GM18508 (cell line): ENCODE results near the gene PDE8A.
"Not testable (repeated sequence)": the region's sequence is repeated elsewhere in the genome, so short reads cannot be mapped to it uniquely, and the experiment has no call there.

Experiments
- ATAC-seq: cut with Tn5 transposase; IDR thresholded peaks from one replicate; pipeline ENCODE4 v1.9.1; 2021; ENCODE audit warnings: moderate number of reproducible peaks; ENCODE audit not compliant: insufficient read depth, unreplicated experiment

The PDE8A gene

DNA sequence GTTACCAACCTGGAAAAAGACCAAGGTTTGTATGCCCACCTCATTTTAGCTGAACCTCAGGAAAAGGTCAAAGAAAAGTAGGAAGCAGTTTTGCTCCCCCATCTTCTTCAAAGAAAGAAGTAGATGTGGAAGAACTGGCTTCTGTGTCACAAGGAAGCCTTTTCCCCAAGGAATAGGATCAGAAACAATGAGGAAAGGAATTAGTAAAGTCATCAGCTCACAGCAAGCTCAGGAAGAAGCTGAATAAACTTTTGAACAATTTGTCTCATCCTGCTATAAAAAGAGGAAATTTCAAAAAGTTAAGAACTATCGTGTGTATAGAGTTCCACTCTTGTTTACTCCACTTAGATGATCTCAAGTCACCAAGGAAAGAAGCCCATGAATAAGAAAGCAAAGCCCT is 174.2 kb downstream of the PDE8A start:
- ATAC-seq: no peak

DNA sequence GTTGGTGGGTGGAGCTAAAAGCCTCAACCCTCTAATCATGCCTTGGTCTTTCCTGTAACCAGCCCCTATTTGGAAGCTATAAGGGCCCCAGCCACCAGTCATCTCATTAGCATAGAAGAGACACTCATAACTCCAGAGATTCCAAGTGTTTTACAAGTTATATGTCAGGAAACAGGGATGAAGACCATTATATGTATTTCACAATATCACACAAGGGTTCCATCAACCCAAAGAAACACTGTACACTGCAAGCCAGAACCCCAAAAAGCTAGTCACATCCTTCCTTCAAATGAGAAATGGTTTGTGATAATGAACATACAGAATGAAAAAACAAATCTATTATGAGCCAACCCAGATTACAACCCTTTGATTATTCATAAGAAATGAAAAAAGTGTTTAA is 175.7 kb downstream of the PDE8A start:
- no peak for ATAC-seq

DNA sequence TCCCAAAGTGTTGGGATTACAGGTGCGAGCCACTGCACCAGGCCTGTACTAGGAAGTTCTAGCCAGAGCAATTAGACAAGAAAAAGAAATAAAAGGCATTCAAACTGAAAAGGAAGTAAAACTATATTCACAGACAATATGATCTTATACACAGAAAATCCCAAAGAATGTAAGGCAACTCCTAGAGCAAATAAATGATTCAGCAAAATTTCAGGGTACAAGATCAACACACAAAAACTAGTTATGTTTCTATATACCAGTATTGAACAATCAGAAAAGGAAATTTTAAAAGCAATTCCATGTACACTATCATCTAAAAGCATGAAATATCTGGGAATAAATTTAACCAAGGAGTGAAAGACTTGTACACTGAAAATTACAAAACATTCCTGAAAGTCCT is 180.6 kb downstream of the PDE8A start:
- ATAC-seq: no peak

DNA sequence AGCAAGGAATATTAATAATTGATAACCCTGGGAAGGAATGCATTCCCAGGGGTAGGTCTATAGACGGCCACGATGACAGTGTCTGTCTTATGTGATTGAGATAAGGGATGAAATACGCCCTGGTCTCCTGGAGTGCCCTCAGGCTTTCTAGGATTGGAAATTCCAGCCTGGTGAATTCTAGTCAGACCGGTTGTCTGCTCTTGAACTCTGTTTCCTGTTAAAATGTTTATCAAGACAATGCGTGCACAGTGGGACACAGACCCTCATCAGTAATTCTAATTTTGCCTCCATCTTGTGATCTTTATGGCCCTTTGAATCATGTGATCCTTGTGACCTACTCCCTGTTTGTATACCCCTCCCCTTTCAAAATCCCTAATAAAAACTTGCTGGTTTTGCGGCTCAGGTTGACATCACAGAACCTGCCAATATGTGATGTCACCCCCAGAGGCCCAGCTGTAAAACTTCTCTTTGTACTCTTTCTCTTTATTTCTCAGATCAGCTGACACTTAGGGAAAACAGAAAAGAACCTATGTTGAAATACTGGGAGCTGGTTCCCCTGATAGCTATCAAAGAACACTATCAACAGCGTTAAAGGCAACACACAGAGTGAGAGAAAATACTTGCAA is 183.3 kb downstream of the PDE8A start:
- ATAC-seq: no peak

DNA sequence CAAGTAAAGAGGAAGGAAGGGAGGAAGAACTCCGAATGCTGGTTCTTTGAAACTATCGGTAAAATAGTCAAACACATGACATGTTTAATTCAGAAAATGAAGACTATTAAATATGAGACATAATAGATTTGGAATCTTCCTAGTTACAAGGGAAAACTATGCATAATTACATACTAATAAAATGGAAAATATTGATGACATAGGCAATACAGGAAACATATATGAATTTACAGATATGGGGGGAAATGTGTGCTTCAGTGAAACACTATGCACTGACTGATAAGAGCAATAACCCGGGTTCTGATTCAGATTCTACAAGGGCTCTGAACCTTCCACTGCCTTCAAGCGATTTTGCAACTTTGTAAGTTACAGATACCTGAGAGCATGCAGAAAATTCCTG is 185.9 kb downstream of the PDE8A start:
- ATAC-seq: no peak

DNA sequence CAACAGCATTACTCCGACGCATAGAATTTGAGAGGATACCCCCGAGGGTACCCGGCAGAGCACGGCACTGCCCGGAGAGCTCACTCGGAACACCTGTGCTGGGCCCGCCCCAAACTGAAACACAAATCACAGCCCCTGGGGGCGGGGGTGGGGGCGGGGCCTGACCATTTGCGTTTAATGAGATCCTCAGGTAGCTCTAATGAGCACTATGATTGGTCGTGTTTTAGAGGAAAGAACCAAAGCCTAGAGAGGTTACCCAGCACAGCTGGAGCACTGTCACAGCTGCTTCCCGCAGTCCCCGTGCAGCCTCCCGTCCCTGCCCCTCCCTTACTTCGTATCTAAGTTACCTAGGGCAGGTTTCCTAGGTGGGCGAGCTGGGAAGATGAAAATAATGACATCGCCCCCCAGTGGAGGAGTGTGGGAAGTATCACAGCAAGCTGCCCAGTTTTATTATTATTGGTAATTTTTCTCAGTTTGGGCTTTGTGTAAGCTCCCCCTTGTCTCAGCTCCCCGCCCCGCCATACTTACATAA is 187.1 kb downstream of the PDE8A start:
- no peak for ATAC-seq

DNA sequence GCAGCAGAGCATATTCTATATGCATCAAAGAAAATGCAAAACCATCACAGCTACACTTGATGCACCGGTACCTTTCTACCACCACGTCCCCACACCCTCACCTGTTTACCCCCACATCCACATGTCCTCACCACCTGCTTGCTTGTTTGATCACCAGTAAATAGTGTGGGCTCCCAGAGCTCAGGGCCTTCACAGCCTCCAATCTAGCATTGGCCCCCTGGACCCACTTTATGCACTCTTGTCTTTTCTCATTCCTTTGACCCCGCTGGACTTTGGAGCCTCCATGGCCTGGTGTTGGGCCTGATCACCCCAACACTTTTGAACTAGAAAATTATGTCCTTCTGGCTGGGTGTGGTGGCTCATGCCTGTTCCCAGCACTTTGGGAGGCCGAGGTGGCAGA is 190.1 kb downstream of the PDE8A start:
- no peak for ATAC-seq

DNA sequence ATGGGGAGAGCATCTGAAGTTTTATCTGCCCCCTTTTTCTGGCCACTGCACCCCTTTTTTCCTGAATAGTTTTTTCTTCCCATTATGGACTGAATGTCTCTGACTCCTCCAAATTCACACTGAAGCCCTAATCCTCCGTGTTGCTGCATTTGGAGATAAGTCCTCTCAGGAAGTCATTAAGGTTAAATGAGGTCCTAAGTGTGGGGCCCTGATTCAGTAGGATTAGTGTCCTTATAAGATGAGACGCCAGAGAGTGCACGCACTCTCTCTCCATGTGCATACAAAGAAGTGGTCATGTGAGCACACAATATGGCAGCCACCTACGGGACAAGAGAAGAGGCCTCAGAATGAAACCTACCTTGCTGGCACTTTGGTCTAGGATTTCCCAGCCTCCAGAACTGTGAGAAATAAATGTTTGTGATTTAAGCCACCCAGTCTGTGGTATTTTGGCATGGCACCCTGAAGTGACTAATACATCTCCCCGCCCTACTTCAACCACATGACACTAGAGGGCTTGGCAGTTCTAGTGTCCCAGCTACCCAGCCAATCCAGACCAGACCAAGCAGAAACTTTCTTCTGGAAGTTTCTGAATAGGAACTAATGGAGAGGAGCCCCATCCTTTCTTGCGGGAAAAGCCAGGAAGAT is 191.3 kb downstream of the PDE8A start:
- ATAC-seq: no peak

DNA sequence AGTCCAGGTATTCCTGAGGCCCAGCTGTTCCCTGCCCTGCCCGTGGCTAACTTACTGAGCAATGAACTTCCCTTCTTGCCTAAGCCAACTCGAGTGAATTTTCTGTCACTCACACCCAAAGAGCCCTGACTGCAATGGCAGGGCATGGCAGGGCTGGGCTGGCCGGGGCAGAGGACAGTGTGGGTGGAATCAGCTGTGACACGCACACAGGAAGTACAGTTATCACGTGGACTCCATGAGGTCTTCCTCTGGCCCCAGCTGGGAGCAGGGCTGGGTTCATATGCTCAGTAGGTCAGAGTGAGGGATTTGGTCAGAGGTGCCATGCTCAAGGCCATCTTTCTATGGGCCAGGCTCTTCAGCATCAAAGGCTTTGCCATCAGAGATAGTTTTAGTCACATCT is 192.0 kb downstream of the PDE8A start:
- not testable (repeated sequence) for ATAC-seq

DNA sequence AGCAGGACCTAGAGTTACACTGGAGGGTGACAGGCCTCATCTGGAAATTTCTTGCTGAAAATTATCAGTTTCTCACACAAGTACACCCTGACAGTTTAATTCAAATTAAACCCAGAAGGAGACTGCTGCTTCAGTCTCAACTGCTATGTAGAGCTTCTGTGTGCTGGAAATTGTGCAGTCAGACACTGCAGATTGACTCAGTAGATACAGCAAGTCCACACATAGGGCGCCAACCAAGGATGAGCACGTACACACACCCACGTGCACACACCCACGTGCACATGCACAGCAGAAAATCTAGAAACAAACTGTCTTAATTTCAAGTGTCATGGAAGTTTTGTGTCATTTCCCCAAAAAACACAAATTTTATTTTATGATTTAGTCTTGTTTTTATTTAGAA is 192.9 kb downstream of the PDE8A start:
- ATAC-seq: no peak

DNA sequence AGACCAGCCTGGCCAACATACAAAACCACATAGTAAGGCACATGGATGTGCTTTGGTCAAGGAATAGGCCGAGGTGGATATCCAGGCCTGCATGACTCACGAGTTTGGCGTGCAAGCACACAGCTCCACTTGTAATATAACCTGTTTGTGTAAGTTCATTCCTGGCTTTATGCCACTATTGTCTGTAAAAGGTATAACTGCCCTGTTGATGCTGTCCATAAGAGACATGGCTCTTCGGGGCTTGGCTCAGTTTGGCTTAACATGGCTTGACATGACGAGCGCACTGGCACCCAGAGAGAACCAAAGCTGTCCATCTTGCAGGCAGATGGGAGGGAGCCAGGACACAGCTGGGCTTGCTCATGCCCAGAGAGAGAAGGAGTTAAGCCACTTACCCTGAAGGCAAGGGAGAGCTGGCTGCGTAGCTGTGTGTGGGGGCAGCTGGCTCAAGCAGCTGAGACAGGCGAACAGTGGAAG is 195.4 kb downstream of the PDE8A start:
- not testable (repeated sequence) for ATAC-seq

DNA sequence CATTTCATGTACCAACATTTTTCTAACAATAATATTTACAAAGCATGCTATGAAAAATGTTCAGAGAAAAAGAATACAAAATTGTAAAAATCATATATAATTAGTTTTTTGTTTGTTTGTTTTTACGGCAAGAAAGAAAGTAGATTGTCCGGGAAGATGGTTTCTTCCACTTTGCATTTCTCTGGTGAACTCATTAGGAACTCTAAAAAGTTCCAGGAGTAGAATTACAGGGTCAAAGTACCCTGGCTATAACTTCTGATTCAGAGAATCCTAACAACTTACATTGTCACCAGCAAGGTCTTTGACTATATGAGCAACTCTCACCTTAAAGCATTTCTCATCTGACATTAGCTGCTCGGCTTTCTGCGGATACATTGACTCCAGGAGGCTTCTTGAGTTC is 196.7 kb downstream of the PDE8A start:
- no peak for ATAC-seq

DNA sequence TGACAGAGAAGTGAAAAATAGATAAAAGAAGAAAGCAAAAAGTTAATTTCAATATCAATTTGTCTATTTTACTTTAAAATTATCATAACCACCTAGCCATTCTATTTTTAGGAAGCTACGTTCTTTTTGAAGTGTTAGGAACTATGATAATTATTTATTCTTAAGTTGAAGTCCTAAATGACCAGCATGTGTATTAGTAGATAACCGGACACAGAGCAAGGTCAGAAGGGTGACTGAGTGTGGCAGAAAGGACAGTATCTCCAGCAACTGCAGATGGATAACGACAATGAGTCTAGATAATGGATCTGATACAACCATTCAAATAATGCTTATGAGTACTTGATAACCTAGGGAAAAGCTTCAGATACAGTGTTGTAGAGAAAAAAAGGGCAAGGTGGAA is 198.0 kb downstream of the PDE8A start:
- no peak for ATAC-seq

DNA sequence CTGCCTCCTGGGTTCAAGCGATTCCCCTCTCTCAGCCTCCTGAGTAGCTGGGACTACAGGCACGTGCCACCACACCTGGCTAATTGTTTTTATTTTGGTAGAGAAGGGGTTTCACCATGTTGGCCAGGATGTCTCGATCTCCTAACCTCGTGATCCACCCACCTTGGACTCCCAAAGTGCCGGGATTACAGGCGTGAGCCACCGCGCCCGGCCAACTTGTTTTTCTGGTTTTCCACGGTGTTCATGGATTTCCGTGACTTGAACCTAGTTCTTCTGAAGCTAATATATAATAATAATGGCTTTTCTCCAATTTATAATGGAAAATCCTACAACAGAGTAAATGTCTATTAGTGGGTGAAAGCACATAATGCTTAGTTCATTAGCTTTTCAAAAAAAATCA is 203.7 kb downstream of the PDE8A start:
- not testable (repeated sequence) for ATAC-seq

DNA sequence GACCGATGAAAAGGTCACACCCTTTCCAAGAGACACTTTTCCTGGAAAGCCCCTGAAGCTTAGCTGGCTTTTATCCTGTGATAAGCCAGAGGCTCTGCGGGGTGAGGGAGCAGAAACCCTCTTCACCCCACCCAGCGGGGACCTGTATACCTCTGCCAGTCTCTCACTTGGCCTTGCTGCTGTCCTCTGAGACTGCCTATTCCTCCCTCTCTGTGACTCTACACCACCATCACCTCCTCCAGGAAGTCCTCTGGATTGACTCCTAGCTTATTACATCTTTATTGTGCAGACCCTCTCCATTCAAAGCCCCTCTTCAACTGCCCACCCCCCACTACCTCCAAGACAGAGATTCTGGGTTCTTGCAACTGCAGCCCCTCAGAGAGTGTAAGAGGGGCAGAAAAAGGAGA is 206.5 kb downstream of the PDE8A start:
- ATAC-seq: not testable (repeated sequence)
